NCI-H1105 treated with DMSO at 0.1 percent for 48 hours (cell line): ENCODE results near the gene SRRM2.

Experiments used
- DNase-seq: peaks from one replicate; lab custom pipeline; 2025; lab: John Stamatoyannopoulos, UW

The SRRM2 gene

GRCh38 chr16:2752035-2752849 is at the start of gene SRRM2:
Gene SRRM2 (plus strand): TSS chr16:2752638. CDS start chr16:2756365, 3,727 bp downstream.
- DNase-seq = peak; percentile 86

GRCh38 chr16:2702871-2703745 is 49.3 kb upstream of the SRRM2 start:
- no peak for DNase-seq

DNA sequence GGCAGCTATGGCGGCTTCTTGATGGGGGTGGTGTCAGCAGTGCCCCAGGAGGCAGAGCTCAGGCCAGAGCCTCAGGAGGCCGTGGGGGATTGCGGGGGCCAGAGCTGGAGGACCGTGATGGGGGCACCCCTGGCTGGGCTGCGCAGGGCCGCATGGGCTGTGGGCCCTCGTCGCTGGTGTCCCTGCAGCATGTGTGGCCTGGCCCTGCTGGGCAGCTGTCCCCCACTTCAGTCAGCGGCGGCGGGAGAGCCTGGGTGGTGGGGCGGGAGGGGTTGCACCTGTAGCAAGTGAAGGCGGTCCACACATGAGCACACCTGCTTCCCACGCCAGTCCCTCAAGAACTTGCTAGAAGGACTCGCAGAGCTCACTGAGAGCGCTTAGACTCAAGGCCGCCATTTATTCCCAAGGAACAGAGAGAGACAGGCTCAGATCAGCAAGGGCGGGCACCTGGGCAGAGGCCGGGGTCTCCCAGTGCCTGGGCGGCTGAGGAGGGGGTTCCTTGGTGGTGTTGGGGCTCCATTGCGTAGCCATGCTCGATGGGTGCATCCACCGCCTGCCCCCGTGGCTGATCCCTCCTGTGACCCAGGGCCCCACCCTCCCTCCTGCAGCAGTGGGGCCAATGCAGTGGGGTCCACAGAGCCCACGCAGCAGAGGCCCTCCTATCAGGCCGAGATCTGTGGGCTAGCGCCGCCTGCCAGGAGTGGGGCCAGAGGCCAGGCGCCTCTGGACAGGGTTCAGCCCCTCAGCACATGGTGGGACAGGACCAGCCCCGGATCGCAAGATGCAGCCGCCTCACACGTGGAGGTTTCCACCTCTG is 48.1 kb upstream of the SRRM2 start:
- no peak for DNase-seq

DNA sequence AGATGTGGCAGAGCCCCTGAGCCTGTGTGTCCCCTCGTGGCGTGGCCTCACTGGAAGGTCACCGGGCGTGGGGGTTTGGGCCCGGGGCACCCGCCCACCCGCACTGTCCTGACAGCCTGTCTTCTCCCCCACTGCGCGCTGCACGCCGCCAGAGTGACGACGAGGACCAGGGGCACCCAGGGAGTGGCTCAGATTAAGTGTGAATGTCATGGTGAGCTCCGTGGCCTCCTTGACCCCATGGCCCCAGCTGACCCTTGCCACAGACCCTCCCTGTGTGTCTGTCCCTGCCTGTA is 47.5 kb upstream of the SRRM2 start:
- DNase-seq = no peak

DNA sequence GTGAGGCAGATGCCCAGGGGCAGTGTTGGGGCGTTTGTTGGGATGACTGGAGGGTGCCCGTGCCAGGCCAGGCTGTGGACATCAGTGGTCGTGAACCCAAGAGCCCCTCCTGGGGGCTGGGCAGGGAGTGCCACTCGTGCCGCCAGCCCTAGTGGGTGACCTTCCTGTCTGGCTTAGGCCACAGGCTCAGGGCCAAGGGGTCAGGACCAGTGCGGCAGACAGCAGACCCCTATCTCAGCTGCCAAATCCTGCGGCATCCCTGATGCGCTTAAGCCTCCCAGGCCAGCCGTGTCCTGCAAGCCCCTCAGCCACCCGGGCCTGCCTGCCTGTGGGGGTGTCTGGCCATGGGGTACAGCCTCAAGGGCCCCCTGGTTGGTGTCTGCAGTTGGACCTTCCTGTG is 47.1 kb upstream of the SRRM2 start:
- DNase-seq = no peak

DNA sequence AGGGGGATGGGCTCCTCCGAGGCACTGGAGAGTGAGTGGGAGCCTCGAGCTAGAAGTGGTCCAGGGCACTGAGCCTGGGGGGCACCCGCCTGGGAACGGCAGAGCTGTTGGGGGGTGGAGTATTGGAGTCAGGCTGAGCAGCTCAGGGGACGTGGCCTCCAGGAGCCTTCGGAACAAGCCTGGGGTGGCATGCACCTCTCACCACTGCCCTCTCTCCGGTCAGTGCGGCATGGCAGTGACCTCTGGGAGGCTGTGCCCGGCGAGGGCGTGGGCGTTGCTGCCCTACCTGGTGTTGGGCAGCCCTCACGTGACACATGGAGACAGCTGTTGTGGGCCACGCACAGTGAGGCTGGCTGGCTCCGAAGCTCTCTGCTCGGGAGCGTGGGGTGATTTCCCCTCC is 46.4 kb upstream of the SRRM2 start:
- no peak for DNase-seq

GRCh38 chr16:2706611-2707311 is 45.7 kb upstream of the SRRM2 start:
- no peak for DNase-seq

GRCh38 chr16:2707368-2708289 is 44.8 kb upstream of the SRRM2 start:
- DNase-seq = no peak

- no peak for DNase-seq
Observed at GRCh38 chr16:2708290-2708639, 44.2 kb upstream of the SRRM2 start.

- DNase-seq = no peak
Observed at GRCh38 chr16:2708955-2709587, 43.4 kb upstream of the SRRM2 start.

DNA sequence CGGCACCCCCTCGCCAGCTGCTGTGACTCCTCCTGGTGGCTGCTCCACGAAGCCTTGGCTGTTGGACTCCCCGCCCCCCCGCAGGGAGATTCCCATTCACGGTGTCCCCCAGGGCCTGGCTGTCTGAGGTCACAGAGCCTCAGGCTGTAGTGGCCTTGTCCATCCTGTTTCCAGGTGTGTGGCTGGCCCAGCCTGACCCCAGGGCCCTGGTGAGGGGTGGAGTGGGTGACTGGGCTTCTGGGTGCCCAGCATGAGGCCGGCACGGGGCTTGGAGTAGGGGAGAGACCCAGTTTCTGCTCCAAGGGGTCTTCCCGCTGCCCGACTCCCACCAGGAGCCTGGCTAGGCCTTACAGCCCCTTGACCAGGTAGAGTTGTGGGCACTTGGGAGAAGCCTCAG is 42.9 kb upstream of the SRRM2 start:
- DNase-seq = no peak

DNA sequence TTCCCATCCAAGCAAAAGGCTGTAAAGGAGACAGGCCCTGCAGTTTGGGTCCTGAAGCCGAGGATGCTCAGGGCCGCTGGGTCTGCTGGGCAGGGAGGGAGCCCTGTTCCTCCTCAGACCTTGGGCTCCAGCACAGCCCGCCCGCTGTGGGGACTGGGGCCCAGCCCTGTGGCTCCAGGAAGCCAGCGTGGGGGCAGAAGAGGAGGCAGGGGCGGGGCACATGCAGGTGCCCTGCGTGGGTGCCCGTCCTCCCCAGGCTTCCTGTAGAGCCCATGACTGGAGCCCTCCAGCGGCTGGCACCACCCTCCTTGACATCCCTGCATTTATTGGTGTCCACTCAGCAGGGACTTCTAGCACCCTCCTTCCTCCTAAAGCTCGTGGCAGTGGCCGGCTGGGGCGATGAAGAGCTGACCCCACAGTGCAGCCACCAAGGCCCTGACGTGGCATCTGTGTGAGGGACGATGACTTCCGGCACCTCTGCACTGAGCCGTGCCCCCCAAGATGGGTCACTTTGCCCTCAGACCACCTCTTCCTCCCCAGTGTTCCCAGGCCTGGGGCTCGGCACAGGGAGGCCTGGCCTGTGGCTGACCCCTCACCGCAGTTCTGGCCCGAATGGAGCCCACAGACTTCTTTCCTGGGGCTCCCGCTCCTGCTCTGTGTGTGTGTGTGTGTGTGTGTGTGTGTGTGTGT is 42.3 kb upstream of the SRRM2 start:
- no peak for DNase-seq

- no peak for DNase-seq
Observed at GRCh38 chr16:2710711-2711231, 41.7 kb upstream of the SRRM2 start.

GRCh38 chr16:2711370-2712062 is 40.9 kb upstream of the SRRM2 start:
- no peak for DNase-seq

DNA sequence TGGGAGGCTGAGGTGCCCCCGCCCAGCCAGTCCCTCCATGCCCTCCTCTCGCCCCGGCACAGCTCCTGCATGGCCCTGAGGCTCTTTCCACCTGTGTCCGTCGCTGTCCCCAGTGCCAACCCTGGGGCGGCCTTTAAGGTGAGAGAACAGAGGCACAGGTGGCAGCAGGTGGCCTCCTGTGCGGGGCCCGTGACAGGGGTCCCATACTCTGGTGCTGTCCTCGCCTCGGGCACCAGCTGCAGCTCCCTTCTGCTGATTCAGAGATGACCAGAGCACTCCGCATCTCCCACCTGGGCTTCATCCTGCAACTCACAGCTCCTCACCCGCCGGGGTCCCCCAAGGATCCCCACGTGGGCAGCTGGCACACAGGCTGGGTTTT is 40.4 kb upstream of the SRRM2 start:
- DNase-seq = no peak

DNA sequence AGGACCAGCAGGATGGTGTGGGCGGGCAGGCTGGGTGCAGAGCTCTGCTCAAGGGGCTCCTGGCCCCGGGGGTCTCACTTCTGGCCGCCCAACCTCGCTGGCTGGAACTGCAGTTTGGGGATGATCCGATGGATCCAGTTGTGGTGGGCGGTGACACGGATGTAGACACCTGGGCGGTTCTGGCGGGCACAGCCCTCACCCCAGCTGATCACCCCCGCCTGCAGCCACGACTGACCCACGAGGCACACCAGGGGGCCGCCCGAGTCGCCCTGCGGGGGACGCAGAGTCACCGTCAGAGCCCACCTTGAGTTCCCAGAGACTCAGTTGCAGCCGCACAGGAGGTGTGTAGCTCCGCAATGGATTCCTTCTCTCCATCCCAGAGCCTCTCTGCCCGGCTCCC is 39.9 kb upstream of the SRRM2 start:
- no peak for DNase-seq

DNA sequence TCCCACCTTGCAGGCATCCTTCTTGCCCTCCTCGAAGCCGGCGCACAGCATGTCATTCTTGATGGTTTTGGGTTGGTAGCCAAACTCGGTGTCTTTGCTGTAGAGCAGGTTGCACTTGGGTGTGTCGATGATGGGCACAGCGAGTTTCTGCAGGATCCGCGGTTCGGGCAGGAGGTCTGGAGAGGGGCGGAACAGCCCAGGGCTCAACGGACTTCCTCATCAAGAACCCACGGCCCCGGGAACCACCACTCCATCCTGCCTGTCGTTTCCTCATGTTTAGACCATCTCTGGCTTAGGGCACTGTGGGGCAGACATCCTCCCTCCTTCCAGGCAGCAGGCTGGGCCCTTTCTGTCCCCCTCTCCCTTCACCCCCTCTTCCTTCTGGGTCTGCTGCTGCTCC is 38.9 kb upstream of the SRRM2 start:
- DNase-seq = no peak

GRCh38 chr16:2713985-2714774 is 38.3 kb upstream of the SRRM2 start:
- no peak for DNase-seq
